SH-SY5Y (cell line): ENCODE results near the gene UBR2.

Experiments used
- GATA2 ChIP-seq: IDR thresholded peaks from 2 replicates; pipeline ENCODE4 v1.6.1; 2011; ENCODE audit warnings: mild to moderate bottlenecking, low read depth, low read length
- GATA3 ChIP-seq: IDR thresholded peaks from 2 replicates; pipeline ENCODE4 v1.6.1; 2011; ENCODE audit warnings: low read depth, mild to moderate bottlenecking, low read length, moderate library complexity

GRCh38 chr6:42514745-42515144, 49.1 kb upstream of the UBR2 start:
- TF ChIP-seq GATA2 (no peak), GATA3 (no peak)
